ENCODE data around the gene CYP2C8. TPM values are rescaled to one million over a fixed set of nuclear protein-coding genes. Genes with fewer than 3 reads are reported as not detected.
"Not testable (repeated sequence)": the region's sequence is repeated elsewhere in the genome, so short reads cannot be mapped to it uniquely, and the experiment has no call there.

CYP2C8 gene
- under 1 TPM; 0.07 to 0.69 (median 0.30) TPM for polyA plus RNA-seq (ENCODE audit: insufficient read length in 10 of 10)
- long read RNA-seq, donor 1 = 0 reads
- long read RNA-seq, donor 2 = 0 reads
- long read RNA-seq, donor 3 = 0 reads
- long read RNA-seq, donor 4 = 0 reads
- long read RNA-seq, donor 5 = 0 reads
- long read RNA-seq, donor 6 = 0 reads
- long read RNA-seq, donor 7 = 0 reads
- long read RNA-seq, donor 8 = 0 reads
- long read RNA-seq, donor 9 = 0 reads

DNA sequence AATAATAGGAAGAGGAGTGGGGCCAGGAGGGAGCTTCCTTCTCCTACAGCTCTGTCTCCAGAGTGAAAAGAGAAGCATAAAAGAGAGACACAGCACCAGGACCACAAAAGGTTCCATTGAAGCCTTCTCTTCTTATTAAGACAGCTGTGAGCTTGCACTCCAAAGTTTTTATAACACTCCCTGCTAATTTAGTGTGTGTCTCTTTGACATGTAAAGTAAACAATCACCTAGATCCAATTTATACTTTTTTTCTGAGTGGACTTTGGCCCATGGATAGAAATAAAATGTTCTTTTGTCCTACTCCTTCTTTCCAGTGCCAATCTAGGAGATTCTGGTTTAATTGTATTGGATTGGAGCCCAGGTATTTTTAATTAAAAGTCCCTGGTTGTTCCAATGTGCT lies at the start of gene CYP2C8:
Gene CYP2C8, minus strand, starts transcription at position 212 of the 400 bp plus-strand sequence. Its CDS starts 95 bp downstream, at position 117.
- no peak for DNase-seq

DNA sequence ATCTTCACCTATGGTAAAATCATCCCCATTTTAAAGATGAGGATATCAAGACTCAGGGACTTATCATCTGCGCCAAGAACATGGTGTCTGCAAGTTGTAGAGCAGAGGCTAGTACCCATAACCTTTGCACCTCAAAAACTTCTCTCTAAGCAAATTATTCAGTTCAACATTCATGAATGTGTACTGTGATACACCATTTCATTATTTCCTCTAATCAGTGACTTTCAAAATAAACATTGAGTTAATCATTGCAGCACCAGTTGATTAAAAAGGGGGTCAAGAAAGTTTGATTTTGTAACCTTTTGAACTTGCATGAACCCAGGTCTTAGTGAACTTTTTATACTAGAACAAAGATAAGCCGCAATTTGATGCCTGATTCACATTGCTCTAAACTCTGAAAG lies 47.6 kb upstream of the CYP2C8 start:
- DNase-seq = no peak

DNA sequence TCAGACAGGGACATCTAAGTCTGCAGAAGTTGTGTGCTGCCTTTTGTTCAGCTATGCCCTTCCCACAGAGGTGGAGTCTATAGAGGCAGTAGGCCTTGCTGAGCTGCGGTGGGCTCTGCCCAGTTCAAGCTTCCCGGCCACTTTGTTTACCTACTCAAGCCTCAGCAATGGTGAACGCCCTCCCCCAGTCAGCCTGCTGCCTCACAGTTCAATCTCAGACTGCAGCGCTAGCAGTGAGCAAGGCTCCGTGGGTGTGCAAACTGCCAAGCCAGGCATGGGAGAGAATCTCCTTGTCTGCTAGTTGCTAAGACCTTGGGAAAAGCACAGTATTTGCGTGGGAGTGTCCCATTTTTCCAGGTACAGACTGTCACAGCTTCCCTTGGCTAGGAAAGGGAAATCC lies 41.5 kb upstream of the CYP2C8 start:
- DNase-seq = not testable (repeated sequence)

DNA sequence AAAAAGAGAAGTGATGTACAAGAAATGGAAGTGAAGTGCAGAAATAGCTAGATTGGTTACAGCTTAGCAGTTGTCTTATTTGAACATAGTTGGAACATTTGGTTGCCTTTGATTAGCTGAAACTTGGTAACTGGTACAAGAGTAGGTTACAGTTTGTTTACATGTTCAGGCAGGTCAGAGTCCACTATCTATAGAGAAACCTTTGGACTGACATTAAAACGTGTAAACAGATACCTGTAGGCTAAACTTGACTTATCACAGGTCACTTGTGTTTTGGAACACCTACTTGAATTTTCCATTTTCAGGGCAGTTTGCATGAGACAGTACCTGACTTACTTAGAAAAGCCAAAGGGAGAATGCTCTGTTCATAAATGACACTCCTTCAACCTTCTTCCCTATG lies 28.5 kb upstream of the CYP2C8 start:
- no peak for DNase-seq

DNA sequence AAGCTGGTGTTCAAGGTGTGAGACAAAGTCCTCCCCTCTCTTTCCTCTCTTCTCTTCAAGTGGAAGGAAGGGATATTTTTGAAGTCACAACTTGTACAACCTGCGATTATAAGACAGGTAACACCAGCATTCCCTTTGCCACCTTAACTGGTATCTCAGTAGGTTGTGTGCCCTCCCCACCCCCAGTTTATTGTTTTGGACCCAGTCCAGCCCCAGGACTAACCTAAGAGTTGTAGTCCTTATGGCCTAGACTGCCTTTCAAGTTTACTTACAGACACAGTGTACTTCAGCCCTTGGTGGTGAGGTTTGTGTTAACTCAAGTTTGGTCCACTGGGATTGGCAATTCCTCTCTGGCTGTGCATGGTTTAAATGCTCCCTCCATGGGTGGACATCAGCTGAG lies 26.8 kb upstream of the CYP2C8 start:
- DNase-seq = no peak

- DNase-seq = not testable (repeated sequence)
These were observed 10.3 kb upstream of the CYP2C8 start for GRCh38 chr10:95079626-95080025.

- DNase-seq = no peak
These were observed 8.3 kb upstream of the CYP2C8 start for GRCh38 chr10:95077556-95077955.

- no peak for DNase-seq
These were observed 1.9 kb upstream of the CYP2C8 start for GRCh38 chr10:95071107-95071660.

DNA sequence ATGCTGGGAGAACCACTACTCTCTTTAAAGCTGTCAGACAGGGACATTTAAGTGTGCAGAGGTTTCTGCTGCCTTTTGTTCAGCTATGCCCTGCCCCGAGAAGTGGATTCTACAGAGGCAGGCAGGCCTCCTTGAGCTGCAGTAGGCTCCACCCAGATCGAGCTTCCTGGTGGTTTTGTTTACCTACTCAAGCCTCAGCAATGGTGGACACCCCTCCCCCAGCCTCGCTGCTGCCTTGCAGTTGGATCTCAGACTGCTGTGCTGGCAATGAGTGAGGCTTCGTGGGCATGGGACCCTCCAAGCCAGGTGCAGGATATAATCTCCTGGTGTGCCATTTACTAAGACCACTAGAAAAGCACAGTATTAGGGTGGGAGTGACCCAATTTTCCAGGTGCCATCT lies 5.2 kb downstream of the CYP2C8 start:
- not testable (repeated sequence) for DNase-seq

DNA sequence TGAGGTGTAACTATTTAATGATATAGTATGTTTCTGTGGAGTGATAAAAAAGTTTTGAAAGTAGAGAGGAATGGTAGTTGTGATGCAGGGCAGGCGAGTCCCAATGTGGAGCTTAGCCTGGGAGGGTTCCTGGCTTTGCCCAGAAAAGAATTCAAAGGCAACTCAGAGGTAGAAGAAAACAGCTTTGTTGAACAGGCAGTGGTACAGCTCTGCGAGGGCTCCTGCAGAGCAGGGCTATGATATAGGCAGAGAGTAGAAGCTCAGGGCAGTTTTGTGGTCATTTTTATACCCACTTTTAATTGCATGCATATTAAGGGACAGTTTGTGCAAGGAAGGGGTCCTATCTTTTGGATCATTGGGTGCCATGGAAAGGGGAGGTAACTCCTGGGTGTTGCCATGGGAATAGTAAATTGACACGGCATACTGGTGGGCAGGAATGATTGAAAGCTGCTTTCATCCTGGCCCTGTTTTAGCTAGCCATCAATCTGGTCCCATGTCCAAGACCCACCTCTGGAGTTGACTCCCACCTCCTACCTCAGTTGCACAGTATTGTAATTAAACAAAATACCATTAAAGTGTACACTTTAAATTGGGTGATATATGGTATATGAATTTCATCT lies 12.4 kb downstream of the CYP2C8 start:
- no peak for DNase-seq

- DNase-seq = no peak
These were observed 19.4 kb downstream of the CYP2C8 start for GRCh38 chr10:95049919-95050318.

DNA sequence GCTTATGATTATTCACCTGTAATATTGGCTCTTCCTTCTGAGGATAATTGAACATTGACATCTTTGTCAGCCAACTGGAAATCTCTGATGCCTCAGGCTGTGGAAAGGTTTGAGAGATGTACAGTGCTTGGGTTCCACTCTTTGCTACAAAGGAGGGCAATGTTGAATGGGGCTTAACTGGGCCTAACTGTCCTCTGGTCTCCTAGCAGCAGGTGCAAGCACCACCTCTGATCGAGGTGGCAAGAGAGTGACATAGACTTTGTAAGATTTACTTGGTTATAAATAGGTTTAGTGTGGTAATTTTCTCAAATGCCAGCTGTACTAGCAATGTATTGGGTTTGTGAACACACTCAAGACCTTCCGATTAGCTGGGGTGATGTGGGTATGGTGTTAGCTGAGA lies 21.1 kb downstream of the CYP2C8 start:
- no peak for DNase-seq

- DNase-seq = no peak
These were observed 30.0 kb downstream of the CYP2C8 start for GRCh38 chr10:95039281-95039680.

GRCh38 chr10:95035332-95036295 lies 33.7 kb downstream of the CYP2C8 start:
- no peak for DNase-seq

GRCh38 chr10:95034401-95034800 lies 34.9 kb downstream of the CYP2C8 start:
- no peak for DNase-seq

- no peak for DNase-seq
These were observed 37.6 kb downstream of the CYP2C8 start for GRCh38 chr10:95031656-95032055.

DNA sequence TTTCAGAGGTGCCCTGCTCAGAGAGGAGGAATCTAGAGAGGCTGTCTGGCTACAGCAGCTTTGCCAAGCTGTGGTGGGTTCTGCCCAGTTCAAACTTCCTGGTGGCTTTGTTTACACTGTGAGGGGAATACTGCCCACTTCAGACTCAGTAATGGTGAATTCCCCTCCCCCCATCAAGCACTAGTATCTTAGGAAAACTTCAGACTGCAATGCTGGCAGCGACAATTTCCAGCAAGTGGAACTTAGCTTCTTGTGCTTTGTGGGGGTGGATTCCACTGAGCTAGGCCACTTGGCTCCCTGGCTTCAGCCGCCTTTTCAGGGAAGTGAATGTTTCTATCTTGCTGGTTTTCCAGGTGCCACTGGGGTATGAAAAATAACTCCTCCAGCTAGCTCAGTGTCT lies 42.8 kb downstream of the CYP2C8 start:
- DNase-seq = no peak

- DNase-seq = no peak
These were observed 71.5 kb downstream of the CYP2C8 start for GRCh38 chr10:94997741-94998174.

GRCh38 chr10:94992811-94993210 lies 76.5 kb downstream of the CYP2C8 start:
- no peak for DNase-seq

- no peak for DNase-seq
These were observed 77.9 kb downstream of the CYP2C8 start for GRCh38 chr10:94991243-94991888.

- no peak for DNase-seq
These were observed 80.1 kb downstream of the CYP2C8 start for GRCh38 chr10:94989192-94989591.

Measured in muscle of back (tissue), 13 donors.